ENCODE data around the gene MSI2. TPM values are rescaled to one million over a fixed set of nuclear protein-coding genes. Genes with fewer than 3 reads are reported as not detected.

The MSI2 gene
- total and polyA plus RNA-seq, 2 experiments from 2014 or later = 18.9 to 41.8 TPM

GRCh38 chr17:57653279-57653678, 397.0 kb downstream of the MSI2 start (continued):
- TF ChIP-seq ETS1 (IDR thresholded peaks at IDR 0.05) (no peak), REST (IDR thresholded peaks at IDR 0.05; ENCODE audit: unreplicated experiment) (no peak), POLR2AphosphoS5 (IDR thresholded peaks at IDR 0.05; ENCODE audit: low read depth) (no peak), ZNF114 (CRISPR knock-in tag; IDR thresholded peaks at IDR 0.05) (no peak), CTCF (conservative IDR thresholded peaks at IDR 0.05; ENCODE audit: low read depth in 2 of 2) (no peak), STAT1 (IDR thresholded peaks at IDR 0.05; ENCODE audit: unreplicated experiment) (no peak), JUNB (IDR thresholded peaks at IDR 0.05; ENCODE audit: unreplicated experiment) (no peak), CREB1 (CRISPR knock-in tag; IDR thresholded peaks at IDR 0.05; ENCODE audit: low read depth) (no peak)

GRCh38 chr17:57654040-57654775, 397.9 kb downstream of the MSI2 start:
- Mint-ChIP-seq H3K36me3 (ENCODE audit: low read depth) (no peaks in the 10 kb centered on the region; the same call in 2 of the 3 replicates), H3K27me3 (ENCODE audit: insufficient read depth, low read depth, poor library complexity) (peaks cover 2% of the 10 kb centered on the region), H3K4me3 (no peak overlapping the region), H3K4me1 (peaks cover 25% of the 10 kb centered on the region), H3K27ac (peak overlapping the region; percentile 20), H3K9me3 (no peaks in the 10 kb centered on the region)
- Histone ChIP-seq H3F3A (replicated peaks; ENCODE audit: low read depth) (no peaks in the 10 kb centered on the region), H4K20me1 (replicated peaks; ENCODE audit: insufficient read depth) (no peaks in the 10 kb centered on the region), H3K36me3 (ENCODE audit: insufficient read depth) (no peaks in the 10 kb centered on the region), H3K27ac (ENCODE audit: low read depth) (no peak overlapping the region), H2AFZ (no peak overlapping the region), H3K4me1 (ENCODE audit: insufficient read depth) (peaks cover 24% of the 10 kb centered on the region), H3K79me2 (replicated peaks; ENCODE audit: insufficient read depth) (no peaks in the 10 kb centered on the region), H3K9me2 (ENCODE audit: insufficient read depth) (no peaks in the 10 kb centered on the region), H3K4me2 (no peak overlapping the region), H3K27me3 (ENCODE audit: insufficient read depth) (no peaks in the 10 kb centered on the region), H3K4me3 (no peak overlapping the region)
- ATAC-seq = no peak
- TF ChIP-seq ZNF462 (CRISPR knock-in tag; IDR thresholded peaks at IDR 0.05) = no peak
- no peak for DNase-seq (ENCODE audit: low spot score)

All from GM23338 (cell line).